NCI-H1694 (cell line): ENCODE results near the gene CPS1.

Experiments used
- DNase-seq: peaks from one replicate; lab custom pipeline; 2025; lab: John Stamatoyannopoulos, UW

CPS1 gene

GRCh38 chr2:210546424-210547208 is 9.8 kb upstream of the CPS1 start:
- no peak for DNase-seq

- DNase-seq, result no peak
Observed at GRCh38 chr2:210548031-210548430, 8.4 kb upstream of the CPS1 start.

- DNase-seq, result no peak
Observed at GRCh38 chr2:210548878-210549384, 7.5 kb upstream of the CPS1 start.

GRCh38 chr2:210551001-210551400 is 5.4 kb upstream of the CPS1 start:
- DNase-seq, result no peak

- no peak for DNase-seq
Observed at GRCh38 chr2:210553373-210553772, 3.0 kb upstream of the CPS1 start.

GRCh38 chr2:210555555-210555954 is 844 bp upstream of the CPS1 start:
- DNase-seq, result no peak

- no peak for DNase-seq
Observed at GRCh38 chr2:210557721-210558120, 1.3 kb downstream of the CPS1 start.

- DNase-seq, result no peak
Observed at GRCh38 chr2:210558708-210559107, 2.3 kb downstream of the CPS1 start.

- no peak for DNase-seq
Observed at GRCh38 chr2:210559182-210559581, 2.8 kb downstream of the CPS1 start.

- DNase-seq, result no peak
Observed at GRCh38 chr2:210561475-210561874, 5.1 kb downstream of the CPS1 start.

- no peak for DNase-seq
Observed at GRCh38 chr2:210562091-210562490, 5.7 kb downstream of the CPS1 start.

GRCh38 chr2:210562502-210563080 is 6.2 kb downstream of the CPS1 start:
- no peak for DNase-seq

GRCh38 chr2:210567279-210567678 is 10.9 kb downstream of the CPS1 start:
- DNase-seq, result no peak

GRCh38 chr2:210568108-210568507 is 11.7 kb downstream of the CPS1 start:
- DNase-seq, result no peak

GRCh38 chr2:210577263-210578071 is 21.1 kb downstream of the CPS1 start:
- peak; percentile 50 for DNase-seq

GRCh38 chr2:210584834-210585233 is 28.4 kb downstream of the CPS1 start:
- no peak for DNase-seq

GRCh38 chr2:210586381-210586780 is 30.0 kb downstream of the CPS1 start:
- DNase-seq, result no peak

GRCh38 chr2:210591663-210592062 is 35.3 kb downstream of the CPS1 start:
- no peak for DNase-seq

- DNase-seq, result no peak
Observed at GRCh38 chr2:210592726-210593125, 36.3 kb downstream of the CPS1 start.

- no peak for DNase-seq
Observed at GRCh38 chr2:210593166-210593565, 36.8 kb downstream of the CPS1 start.

- DNase-seq, result no peak
Observed at GRCh38 chr2:210598219-210598618, 41.8 kb downstream of the CPS1 start.

- DNase-seq, result no peak
Observed at GRCh38 chr2:210599476-210599875, 43.1 kb downstream of the CPS1 start.

GRCh38 chr2:210604666-210605065 is 48.3 kb downstream of the CPS1 start:
- DNase-seq, result no peak
